HepG2 (cell line): ENCODE measurements around the gene FOXR1. TPM values are rescaled to one million over a fixed set of nuclear protein-coding genes. Genes with fewer than 3 reads are reported as not detected.

Experiments used
- ARHGAP35 ChIP-seq: sonication (generic); formaldehyde crosslinking; IDR thresholded peaks from 2 replicates; pipeline ENCODE4 v1.9.0; 2022; ENCODE audit warnings: mild to moderate bottlenecking, inconsistent platforms, moderate library complexity, missing genetic modification reagents, borderline replicate concordance
- CBFB ChIP-seq: sonication (generic); formaldehyde crosslinking; IDR thresholded peaks from 2 replicates; pipeline ENCODE4 v1.4.0; 2020; ENCODE audit warnings: missing genetic modification reagents
- CREBL2 ChIP-seq: sonication (generic); formaldehyde crosslinking; IDR thresholded peaks from 2 replicates; pipeline ENCODE4 v1.8.1; 2023; ENCODE audit warnings: missing genetic modification reagents, mild to moderate bottlenecking, borderline replicate concordance
- MTERF4 ChIP-seq: sonication (generic); formaldehyde crosslinking; IDR thresholded peaks from 2 replicates; pipeline ENCODE4 v1.8.0; 2023; ENCODE audit warnings: mild to moderate bottlenecking, missing genetic modification reagents
- NFKBIZ ChIP-seq: IDR thresholded peaks from 2 replicates; pipeline ENCODE4 v1.6.1; 2018; ENCODE audit warnings: missing genetic modification reagents, missing compliant biosample characterization
- ONECUT2 ChIP-seq: sonication (generic); formaldehyde crosslinking; IDR thresholded peaks from 2 replicates; pipeline ENCODE4 v1.4.0; 2020; ENCODE audit warnings: missing genetic modification reagents
- PATZ1 ChIP-seq: sonication (generic); formaldehyde crosslinking; IDR thresholded peaks from 2 replicates; pipeline ENCODE4 v1.4.0; 2020; ENCODE audit warnings: missing genetic modification reagents
- PHF20 ChIP-seq: sonication (generic); formaldehyde crosslinking; IDR thresholded peaks from 2 replicates; pipeline ENCODE4 v1.5.0; 2020; ENCODE audit warnings: mild to moderate bottlenecking, missing genetic modification reagents
- RBFOX2 ChIP-seq: fragments of 200-400 bp; formaldehyde crosslinking; IDR thresholded peaks from 2 replicates; pipeline ENCODE4 v1.6.1; 2017; ENCODE audit warnings: low read depth, mild to moderate bottlenecking, low read length
- XRCC5 ChIP-seq: fragments of 200-400 bp; formaldehyde crosslinking; optimal IDR thresholded peaks from 2 replicates; pipeline ENCODE3; 2017; ENCODE audit warnings: mild to moderate bottlenecking, low read length
- ZNF136 ChIP-seq: sonication (generic); formaldehyde crosslinking; IDR thresholded peaks from 2 replicates; pipeline ENCODE4 v1.8.1; 2022; ENCODE audit warnings: low read depth, mild to moderate bottlenecking, moderate library complexity, missing genetic modification reagents
- ZNF251 ChIP-seq: sonication (generic); formaldehyde crosslinking; IDR thresholded peaks from 2 replicates; pipeline ENCODE4 v1.9.0; 2021; ENCODE audit warnings: mild to moderate bottlenecking, missing genetic modification reagents
- ZNF354B ChIP-seq: sonication (generic); formaldehyde crosslinking; IDR thresholded peaks from 2 replicates; pipeline ENCODE4 v1.8.0; 2022; ENCODE audit warnings: mild to moderate bottlenecking, missing genetic modification reagents
- ZNF510 ChIP-seq: sonication (generic); formaldehyde crosslinking; IDR thresholded peaks from 2 replicates; pipeline ENCODE4 v1.4.0; 2020; ENCODE audit warnings: low read depth, mild to moderate bottlenecking, missing genetic modification reagents
- ZNF646 ChIP-seq: sonication (generic); formaldehyde crosslinking; IDR thresholded peaks from 2 replicates; pipeline ENCODE4 v1.9.0; 2021; ENCODE audit warnings: mild to moderate bottlenecking, missing genetic modification reagents
- ZNF7 ChIP-seq: IDR thresholded peaks from 2 replicates; pipeline ENCODE4 v1.6.1; 2016; ENCODE audit warnings: missing biosample characterization, missing genetic modification reagents
- ZNF720 ChIP-seq: sonication (generic); formaldehyde crosslinking; IDR thresholded peaks from 2 replicates; pipeline ENCODE4 v1.4.0; 2020; ENCODE audit warnings: missing genetic modification reagents
- ZNF737 ChIP-seq: sonication (generic); formaldehyde crosslinking; IDR thresholded peaks from 2 replicates; pipeline ENCODE4 v1.5.0; 2020; ENCODE audit warnings: missing genetic modification reagents, mild to moderate bottlenecking, borderline replicate concordance
- polyA plus RNA-seq, 8 experiments: library from polyadenylated mRNA; depleted of rRNA in 3 of 8; stranded (reverse) in 7 of 8; unstranded in 1 of 8; fragments of >200 nt; fragmentation: Illumina TruSeq in 4 of 8; extraction: Trizol in 4 of 8; gene quantifications; 2 replicates each; pipeline versions ENCODE4 v1.2.1 to v1.2.3, GENCODE V29; 2011 to 2016; ENCODE audit warnings: low read depth in 4 of 8, missing spikeins in 1 of 8, mixed read lengths in 1 of 8; ENCODE audit not compliant: insufficient read depth in 1 of 8
- total RNA-seq, 5 experiments: library from RNA; depleted of rRNA; stranded (reverse); fragments of >200 nt; fragmentation: Illumina TruSeq; extraction: Trizol; gene quantifications; 2 replicates each; pipeline ENCODE4 v1.2.3, GENCODE V29; 2016; ENCODE audit warnings: low read depth in 1 of 5

FOXR1 gene
- total and polyA plus RNA-seq, 2 of the 13 experiments (the other 11 are each of a cell fraction or from before 2014, with no cell fraction given): not detected

GRCh38 chr11:118997627-118998387 lies 26.2 kb downstream of the FOXR1 start, which contains the start of gene CENATAC (continued):
- TF ChIP-seq ZNF646 (no peak), RBFOX2 (peak; percentile 88), ZNF720 (CRISPR knock-in tag) (no peak), ZNF251 (CRISPR knock-in tag) (no peak), ZNF7 (CRISPR knock-in tag) (no peak), ZNF354B (CRISPR knock-in tag) (no peak), CREBL2 (peak; percentile 79; the same call in 1 of the 2 replicates), NFKBIZ (CRISPR knock-in tag) (no peak; the same call in 1 of the 2 replicates), MTERF4 (no peak), ZNF510 (CRISPR knock-in tag) (no peak), CBFB (CRISPR knock-in tag) (peak; percentile 66; the same call in 1 of the 2 replicates), ARHGAP35 (no peak), PATZ1 (peak; percentile 51; the same call in 1 of the 2 replicates), ZNF136 (CRISPR knock-in tag) (0 out of 2 replicates have a peak, but pooled peaks have one; percentile 74), PHF20 (CRISPR knock-in tag) (peak; percentile 80), ZNF737 (CRISPR knock-in tag) (no peak), ONECUT2 (CRISPR knock-in tag) (no peak), XRCC5 (peak; percentile 36)
